ENCODE results near the gene SOX12.
"Not testable (repeated sequence)": the region's sequence is repeated elsewhere in the genome, so short reads cannot be mapped to it uniquely, and the experiment has no call there.

Gene SOX12

GRCh38 chr20:328975-329695 lies 3.8 kb downstream of the SOX12 start:
- peak; percentile 27 for DNase-seq

DNA sequence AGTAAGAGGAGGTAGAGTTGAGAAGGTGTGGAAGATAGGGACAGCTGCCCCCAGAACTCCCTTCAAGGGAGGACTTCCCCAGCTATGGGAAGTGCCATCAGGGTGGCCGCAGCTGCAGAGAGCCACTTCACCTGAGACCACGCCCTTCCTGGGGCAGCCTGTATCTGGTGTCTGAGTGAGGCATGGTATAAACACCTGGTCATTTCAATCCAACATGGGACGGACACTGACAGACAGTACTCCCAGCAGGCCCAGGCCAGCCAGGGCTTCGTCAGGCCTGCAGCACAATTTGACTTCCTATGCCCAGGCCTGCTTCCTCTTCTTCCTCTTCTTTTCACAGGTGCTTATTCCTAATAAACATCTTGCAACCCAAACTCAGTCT lies 4.5 kb downstream of the SOX12 start:
- DNase-seq, result peak; percentile 26

- peak; percentile 85 for DNase-seq
These were observed 5.1 kb downstream of the SOX12 start for GRCh38 chr20:330233-331149.

GRCh38 chr20:334578-334977 lies 9.2 kb downstream of the SOX12 start:
- no peak for DNase-seq

DNA sequence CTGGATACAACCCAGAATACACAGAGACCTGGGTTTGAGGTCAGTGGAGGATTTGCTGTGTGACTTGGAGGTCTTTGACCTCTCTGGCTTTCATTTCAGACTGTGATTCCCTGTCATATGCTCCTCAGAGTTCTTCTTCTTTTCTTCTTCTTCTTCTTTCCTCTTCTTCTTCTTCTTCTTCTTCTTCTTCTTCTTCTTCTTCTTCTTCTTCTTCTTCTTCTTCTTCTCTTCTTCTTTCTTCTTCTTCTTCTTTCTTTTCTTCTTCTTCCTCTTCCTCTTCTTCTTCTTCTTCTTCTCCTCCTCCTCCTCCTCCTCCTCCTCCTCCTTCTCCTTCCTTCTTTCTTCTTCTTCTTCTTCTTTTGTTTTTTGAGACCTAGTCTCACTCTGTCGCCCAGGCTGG lies 10.7 kb downstream of the SOX12 start:
- not testable (repeated sequence) for DNase-seq

DNA sequence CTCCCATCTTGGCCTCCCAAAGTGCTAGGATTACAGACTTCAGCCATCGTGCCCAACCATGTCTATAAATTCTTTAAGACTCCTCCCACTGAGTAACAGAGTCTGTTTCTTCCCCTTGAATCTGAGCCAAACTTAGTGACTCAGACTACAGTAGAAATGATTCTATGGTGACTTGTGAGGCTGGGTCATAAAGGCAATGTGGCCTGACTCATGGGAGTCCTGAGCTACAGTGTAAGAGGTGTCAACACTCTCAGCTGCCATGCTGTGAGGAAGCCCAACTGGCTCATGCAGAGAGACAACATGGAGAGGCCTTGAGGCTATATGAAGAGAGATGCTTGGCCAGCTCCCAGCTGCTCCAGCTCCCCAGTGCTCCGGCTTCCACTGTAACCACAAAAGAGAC lies 16.3 kb downstream of the SOX12 start:
- DNase-seq, result no peak

- DNase-seq, result no peak
These were observed 17.8 kb downstream of the SOX12 start for GRCh38 chr20:343107-343506.

- DNase-seq, result no peak
These were observed 20.8 kb downstream of the SOX12 start for GRCh38 chr20:346033-346639.

- peak; percentile 81 for DNase-seq
These were observed 21.4 kb downstream of the SOX12 start, which contains the start of gene NRSN2 for GRCh38 chr20:346640-347316. Gene NRSN2 (plus strand): TSS chr20:347111. CDS start chr20:349644, 2,533 bp downstream.

DNA sequence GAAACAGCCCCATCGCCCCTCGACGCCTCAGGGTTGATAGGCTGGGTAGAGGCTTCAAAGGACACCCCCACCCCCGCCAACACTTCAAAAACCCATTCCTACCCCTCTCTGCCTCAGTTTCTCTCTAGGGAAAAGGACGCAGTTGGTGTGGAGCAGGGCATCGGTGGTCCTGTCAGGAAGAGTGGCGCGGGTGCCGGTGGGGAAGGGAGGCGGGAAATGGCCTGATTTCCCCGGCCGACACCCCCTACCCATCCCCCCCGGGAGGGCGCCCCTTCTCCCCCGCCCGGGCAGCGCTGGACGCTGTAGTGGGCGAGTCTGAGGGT lies 21.9 kb downstream of the SOX12 start:
- no peak for DNase-seq

GRCh38 chr20:347640-348484 lies 22.5 kb downstream of the SOX12 start:
- DNase-seq, result peak; percentile 96

- no peak for DNase-seq
These were observed 23.9 kb downstream of the SOX12 start for GRCh38 chr20:348972-349841.

- DNase-seq, result no peak
These were observed 27.8 kb downstream of the SOX12 start for GRCh38 chr20:353166-353565.

GRCh38 chr20:354298-354977 lies 29.1 kb downstream of the SOX12 start:
- peak; percentile 91 for DNase-seq

DNA sequence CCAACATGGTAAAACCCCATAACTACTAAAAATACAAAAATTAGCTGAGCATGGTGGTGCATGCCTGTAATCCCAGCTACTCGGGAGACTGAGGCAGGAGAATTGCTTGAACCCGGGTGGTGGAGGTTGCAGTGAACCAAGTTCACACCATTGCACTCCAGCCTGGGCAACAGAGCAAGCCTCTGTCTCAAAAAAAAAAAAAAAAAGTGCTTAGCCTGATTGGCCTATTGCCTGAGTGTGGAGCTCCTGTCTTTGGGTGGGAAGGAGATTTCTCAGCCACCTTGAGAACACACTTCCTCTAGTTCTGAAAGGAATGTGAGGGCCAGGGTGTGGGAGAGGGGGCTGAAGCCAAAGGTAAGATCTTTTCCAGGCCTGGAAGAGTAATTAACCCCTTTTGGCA lies 30.8 kb downstream of the SOX12 start:
- DNase-seq, result not testable (repeated sequence)

- DNase-seq, result no peak
These were observed 31.4 kb downstream of the SOX12 start for GRCh38 chr20:356745-357144.

DNA sequence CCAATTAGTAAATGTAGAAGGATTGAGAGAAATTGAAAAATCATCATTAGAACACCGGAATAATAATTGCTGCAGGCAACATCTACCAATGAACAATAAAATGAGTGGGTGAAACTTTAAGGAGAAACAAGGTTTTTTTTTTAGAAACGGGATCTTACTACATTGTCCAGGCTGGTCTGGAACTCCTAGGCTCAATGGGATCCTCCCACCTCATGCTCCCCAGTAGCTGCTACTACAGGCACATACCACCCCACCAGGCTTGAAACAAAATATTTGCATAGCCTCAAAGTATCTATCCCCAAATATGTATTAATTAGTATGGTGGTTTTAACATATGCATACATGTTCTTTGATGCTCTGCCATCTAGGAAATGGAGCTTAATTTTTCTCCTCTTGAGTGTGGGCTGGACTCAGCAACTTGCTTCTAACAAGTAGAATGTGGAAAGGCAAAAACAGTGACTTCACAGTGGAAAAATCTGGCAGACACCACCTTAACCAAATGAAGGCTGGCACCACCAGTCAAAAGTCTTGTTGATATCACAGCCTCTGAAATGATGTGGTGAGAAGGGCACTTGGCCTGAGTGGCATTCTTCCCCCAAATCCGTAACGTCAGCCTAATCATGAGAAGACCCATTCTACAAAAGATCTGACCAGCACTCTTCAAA lies 33.7 kb downstream of the SOX12 start:
- DNase-seq, result no peak

DNA sequence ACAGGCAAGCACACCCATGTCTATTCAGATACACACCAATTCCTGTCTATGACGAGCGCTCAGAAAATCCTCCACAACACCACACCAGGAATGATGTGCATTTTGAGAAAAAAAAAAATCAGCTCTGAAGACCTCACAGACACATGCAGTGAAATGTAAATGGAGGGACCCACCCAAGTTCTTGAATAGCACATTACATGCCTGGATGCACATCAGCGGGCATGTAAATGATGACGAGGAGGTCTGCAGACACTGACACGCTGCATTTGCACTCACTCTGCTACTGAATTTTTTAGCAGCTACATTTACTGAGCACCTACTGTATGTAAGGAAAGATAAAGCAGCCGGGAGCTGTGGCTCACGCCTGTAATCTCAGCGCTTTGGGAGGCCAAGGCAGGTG lies 36.2 kb downstream of the SOX12 start:
- DNase-seq, result peak; percentile 30

DNA sequence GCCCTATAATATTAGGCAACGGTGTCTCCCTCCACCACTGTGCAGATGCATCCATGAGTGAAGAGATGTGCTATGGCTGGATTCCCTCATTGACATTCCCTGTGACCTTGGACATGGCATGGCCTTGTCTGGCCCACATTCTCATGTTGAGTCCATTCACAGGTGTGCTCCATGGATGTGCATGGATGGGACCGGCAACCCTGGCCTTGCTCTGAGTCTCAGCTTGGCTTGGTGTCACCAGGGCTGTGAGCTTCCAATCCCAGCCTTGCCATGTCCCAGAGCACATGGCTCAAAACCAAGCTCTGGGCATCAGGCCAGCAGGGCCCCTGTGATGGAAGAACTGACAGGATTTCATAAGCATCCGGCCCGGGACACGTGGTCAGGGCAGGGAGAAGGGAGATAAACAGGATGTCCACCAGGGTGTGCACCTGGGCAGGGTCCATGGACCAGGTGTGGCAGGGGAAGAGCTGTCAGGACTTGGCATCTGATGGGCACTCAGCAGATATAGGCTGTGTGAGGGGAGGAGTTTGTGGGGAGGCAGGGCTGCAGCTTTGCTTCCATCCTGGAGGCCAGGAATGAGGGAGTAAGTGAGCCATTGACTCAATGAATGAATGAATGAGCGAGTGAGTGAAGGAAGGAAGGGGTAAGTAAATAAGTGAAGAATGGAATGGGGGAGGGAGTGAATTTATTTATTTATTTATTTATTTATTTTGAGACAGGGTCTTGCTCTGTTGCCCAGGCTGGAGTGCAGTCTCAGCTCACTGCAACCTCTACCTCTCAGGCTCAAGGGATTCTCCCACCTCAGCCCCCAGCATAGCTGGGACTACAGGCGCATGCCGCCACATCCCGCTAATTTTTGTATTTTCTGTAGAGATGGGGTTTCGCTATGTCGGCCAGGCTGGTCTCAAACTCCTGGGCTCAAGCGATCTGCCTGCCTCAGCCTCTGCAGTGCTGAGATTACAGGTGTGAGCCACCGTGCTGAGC lies 37.2 kb downstream of the SOX12 start:
- DNase-seq, result no peak
